ENCODE data around the gene SLC30A7.

- TF ChIP-seq PATZ1 (CRISPR knock-in tag; IDR thresholded peaks at IDR 0.05; ENCODE audit: borderline replicate concordance) (no peak), RARB (CRISPR knock-in tag; IDR thresholded peaks at IDR 0.05) (no peak), CREB5 (CRISPR knock-in tag; IDR thresholded peaks at IDR 0.05; ENCODE audit: low read depth) (no peak), POU6F1 (CRISPR knock-in tag; IDR thresholded peaks at IDR 0.05; ENCODE audit: borderline replicate concordance, low read depth) (no peak), ZNF70 (CRISPR knock-in tag; IDR thresholded peaks at IDR 0.05) (no peak), ARNTL (CRISPR knock-in tag; IDR thresholded peaks at IDR 0.05; ENCODE audit: borderline replicate concordance, low read depth) (no peak), ZFP30 (CRISPR knock-in tag; IDR thresholded peaks at IDR 0.05) (no peak), ESRRG (CRISPR knock-in tag; IDR thresholded peaks at IDR 0.05) (no peak), ISL1 (CRISPR knock-in tag; IDR thresholded peaks at IDR 0.05) (no peak), ZC3H10 (CRISPR knock-in tag; IDR thresholded peaks at IDR 0.05) (no peak)
Observed at GRCh38 chr1:101002551-101002950, 106.7 kb downstream of the SLC30A7 start.
